ENCODE results near the gene CENPB.

The CENPB gene

GRCh38 chr20:3800878-3801260, 14.3 kb upstream of the CENPB start:
- no peak overlapping the region for H3K4me3 ChIP-seq (ENCODE audit: low read length)
- TF ChIP-seq, protein P1, sequence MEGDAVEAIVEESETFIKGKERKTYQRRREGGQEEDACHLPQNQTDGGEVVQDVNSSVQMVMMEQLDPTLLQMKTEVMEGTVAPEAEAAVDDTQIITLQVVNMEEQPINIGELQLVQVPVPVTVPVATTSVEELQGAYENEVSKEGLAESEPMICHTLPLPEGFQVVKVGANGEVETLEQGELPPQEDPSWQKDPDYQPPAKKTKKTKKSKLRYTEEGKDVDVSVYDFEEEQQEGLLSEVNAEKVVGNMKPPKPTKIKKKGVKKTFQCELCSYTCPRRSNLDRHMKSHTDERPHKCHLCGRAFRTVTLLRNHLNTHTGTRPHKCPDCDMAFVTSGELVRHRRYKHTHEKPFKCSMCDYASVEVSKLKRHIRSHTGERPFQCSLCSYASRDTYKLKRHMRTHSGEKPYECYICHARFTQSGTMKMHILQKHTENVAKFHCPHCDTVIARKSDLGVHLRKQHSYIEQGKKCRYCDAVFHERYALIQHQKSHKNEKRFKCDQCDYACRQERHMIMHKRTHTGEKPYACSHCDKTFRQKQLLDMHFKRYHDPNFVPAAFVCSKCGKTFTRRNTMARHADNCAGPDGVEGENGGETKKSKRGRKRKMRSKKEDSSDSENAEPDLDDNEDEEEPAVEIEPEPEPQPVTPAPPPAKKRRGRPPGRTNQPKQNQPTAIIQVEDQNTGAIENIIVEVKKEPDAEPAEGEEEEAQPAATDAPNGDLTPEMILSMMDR (conservative IDR thresholded peaks at IDR 0.05; ENCODE audit: low read length) = no peak
- no peak for DNase-seq (ENCODE audit: low read depth)

DNA sequence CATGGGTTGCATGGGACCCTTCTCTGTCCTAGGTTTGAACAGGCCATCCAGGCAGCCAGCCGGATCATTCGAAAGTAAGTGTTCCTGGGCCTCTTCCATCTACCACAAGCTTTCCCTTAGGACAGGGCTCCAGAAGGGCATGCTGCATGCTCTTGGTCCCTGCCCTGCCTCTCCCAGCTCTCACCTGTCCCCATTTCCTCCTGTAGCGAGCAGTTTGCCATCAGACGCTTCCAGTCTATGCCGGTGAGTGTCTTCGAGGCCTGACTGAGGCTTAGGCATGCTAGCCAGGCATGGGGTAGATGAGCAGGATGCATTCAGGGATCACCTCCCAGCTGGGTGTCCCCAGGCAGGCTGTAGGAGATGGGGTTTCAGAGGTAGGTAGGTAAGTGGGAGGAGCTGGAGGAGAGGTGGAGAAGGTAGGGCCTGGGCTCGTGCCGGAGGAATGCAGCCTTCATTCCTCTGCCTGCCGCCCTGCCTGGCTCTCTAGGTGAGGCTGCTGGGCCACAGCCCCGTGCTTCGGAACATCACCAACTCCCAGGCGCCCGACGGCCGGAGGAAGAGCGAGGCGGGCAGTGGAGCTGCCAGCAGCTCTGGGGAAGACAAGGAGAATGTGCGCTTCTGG, 13.8 kb upstream of the CENPB start:
- H3K4me3 ChIP-seq (ENCODE audit: low read length) = no peak overlapping the region
- TF ChIP-seq, protein P1 (conservative IDR thresholded peaks at IDR 0.05; ENCODE audit: low read length) = no peak
- no peak for DNase-seq (ENCODE audit: low read depth)

GRCh38 chr20:3798908-3799248, 12.3 kb upstream of the CENPB start:
- H3K4me3 ChIP-seq (ENCODE audit: low read length) = no peak overlapping the region; the same call in 1 of the 2 replicates
- no peak for DNase-seq (ENCODE audit: low read depth)
- TF ChIP-seq, protein P1 (conservative IDR thresholded peaks at IDR 0.05; ENCODE audit: low read length) = no peak

DNA sequence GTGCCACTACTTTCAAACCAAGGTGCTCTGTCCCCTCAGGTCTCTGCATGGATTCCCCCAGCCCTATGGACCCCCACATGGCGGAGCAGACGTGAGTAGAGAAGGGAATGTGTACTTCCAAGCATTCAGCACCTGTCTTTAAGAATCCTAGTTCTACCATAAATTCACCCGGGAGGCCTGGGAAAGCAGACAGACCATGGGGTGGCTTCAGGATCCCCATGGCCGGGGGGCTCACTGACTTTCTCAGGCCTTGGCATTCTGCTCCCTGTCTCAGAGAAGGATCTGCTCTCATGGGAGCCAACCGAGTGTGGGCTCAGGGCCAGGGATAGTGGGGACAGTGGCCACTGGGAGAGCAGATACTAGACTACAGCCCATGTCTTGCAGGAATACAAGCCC, 11.8 kb upstream of the CENPB start:
- H3K4me3 ChIP-seq (ENCODE audit: low read length) = peak overlapping the region; percentile 85
- DNase-seq (ENCODE audit: low read depth) = no peak
- TF ChIP-seq, protein P1 (conservative IDR thresholded peaks at IDR 0.05; ENCODE audit: low read length) = no peak

GRCh38 chr20:3797592-3798372, 11.2 kb upstream of the CENPB start:
- TF ChIP-seq, protein P1 (conservative IDR thresholded peaks at IDR 0.05; ENCODE audit: low read length) = no peak
- peak overlapping the region; percentile 85 for H3K4me3 ChIP-seq (ENCODE audit: low read length)
- DNase-seq (ENCODE audit: low read depth) = no peak

DNA sequence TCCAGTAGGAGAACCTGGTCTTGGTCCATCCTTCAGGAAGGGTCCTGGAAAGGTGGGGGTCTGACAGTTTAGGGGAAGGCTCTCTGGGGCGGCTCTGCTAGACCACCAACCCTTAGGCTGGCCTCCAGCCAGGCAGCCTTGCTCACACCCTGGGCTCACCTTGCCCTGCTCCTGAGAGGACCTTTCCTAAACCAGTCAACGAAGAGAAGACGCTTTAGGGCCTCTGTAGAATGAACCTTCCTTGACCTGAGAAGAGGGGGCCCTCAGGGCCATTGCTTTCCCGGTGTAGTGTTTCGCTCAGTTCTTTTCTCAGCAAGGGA, 10.6 kb upstream of the CENPB start:
- TF ChIP-seq, protein P1 (conservative IDR thresholded peaks at IDR 0.05; ENCODE audit: low read length) = no peak
- no peak for DNase-seq (ENCODE audit: low read depth)
- peak overlapping the region; percentile 85 for H3K4me3 ChIP-seq (ENCODE audit: low read length)

All from AG10803 (cell line).